ACHN (cell line): ENCODE results near the gene LONRF3.
"Not testable (repeated sequence)": the region's sequence is repeated elsewhere in the genome, so short reads cannot be mapped to it uniquely, and the experiment has no call there.

ENCODE experiments used
- DNase-seq: peaks from one replicate; pipeline ENCODE4 v3.0.0-alpha.2; 2015
- in situ Hi-C: cut with HindIII; loops from 2 replicates; pipeline ENCODE4 v1.10.0; 2017; ENCODE audit warnings: low sequenced_read_pairs, low pct_ligation_motif_present, low pct_unique_long_range_greater_than_20kb

LONRF3 gene

GRCh38 chrX:119026344-119026743, 51.9 kb downstream of the LONRF3 start:
- DNase-seq, in situ Hi-C loops: not testable (repeated sequence)

- DNase-seq, in situ Hi-C loops: not testable (repeated sequence)
These were observed 53.7 kb downstream of the LONRF3 start for GRCh38 chrX:119027960-119028732.

DNA sequence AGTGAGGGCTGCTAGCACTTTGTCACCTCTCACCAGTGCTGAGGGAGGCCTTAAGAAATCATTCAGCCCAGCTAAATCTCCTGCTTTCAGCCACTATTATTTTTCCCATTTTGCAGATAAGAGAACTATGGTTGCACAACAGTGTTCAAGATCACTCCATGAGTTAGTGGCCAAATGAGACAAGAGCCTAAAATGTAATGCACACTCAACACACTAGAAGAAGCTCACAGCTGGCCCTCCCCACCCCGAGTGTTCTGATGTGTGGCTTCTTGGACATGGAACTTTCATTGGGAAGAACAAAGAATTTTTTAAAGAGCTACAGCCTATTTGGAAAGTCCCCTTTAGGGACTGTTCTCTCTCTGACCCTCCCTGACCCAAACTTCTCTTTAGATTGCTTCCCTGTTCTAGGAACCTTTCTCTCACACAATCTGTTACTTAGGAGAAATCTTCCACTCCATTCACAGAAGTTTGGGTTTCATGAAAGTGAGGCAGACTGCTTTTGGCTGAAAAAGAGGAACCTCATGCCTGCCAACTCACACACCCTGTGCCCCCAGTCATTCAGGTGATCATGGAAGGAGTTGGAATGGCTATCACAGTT, 54.4 kb downstream of the LONRF3 start:
- no peak for DNase-seq
- in situ Hi-C loops: no loop called here

- DNase-seq, in situ Hi-C loops: not testable (repeated sequence)
These were observed 55.2 kb downstream of the LONRF3 start for GRCh38 chrX:119029656-119030055.

GRCh38 chrX:119030990-119031389, 56.6 kb downstream of the LONRF3 start:
- in situ Hi-C loops: no loop called here
- no peak for DNase-seq

DNA sequence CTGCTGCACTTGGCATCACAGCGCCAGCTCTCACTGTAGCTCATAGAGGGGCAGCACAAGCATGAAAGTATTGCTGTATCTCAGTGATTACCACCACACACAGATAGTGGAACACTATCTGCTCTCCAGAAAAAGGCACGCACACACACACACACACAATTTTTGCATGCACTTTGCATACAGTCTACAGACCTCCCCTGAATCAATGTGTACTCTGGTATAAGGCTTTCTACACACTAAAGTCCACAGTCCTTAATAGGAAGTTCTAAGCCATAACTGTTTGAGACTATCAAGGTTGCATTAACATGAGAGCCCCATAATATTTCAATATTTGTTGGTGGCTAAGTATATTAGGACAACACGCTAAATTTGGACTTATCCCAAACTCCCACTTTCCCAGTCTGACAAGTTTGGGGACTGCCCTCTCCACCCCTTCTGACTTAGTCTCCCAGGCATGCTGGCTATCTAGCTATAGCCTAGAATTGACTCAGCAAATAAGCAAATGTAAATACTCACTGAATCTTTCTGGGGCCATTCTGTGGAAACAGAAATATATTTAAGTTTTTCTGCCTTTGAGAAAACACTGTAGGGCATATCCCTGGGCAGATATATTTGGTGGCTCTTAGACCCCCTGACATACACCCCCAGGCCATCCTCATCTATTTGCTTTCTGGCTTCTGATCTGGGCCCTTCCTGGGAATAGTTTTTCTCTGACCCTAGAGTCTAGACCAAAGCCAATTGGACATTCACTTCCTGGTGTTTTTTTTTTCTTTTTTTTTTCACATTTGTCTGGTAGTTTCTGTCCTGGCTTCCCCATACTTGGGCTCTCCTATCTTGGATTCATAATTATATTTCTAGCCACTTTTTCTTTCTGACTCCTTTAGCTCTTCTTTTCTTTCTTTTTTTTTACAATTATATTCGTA, 62.0 kb downstream of the LONRF3 start:
- no peak for DNase-seq
- in situ Hi-C loops: no loop called here

DNA sequence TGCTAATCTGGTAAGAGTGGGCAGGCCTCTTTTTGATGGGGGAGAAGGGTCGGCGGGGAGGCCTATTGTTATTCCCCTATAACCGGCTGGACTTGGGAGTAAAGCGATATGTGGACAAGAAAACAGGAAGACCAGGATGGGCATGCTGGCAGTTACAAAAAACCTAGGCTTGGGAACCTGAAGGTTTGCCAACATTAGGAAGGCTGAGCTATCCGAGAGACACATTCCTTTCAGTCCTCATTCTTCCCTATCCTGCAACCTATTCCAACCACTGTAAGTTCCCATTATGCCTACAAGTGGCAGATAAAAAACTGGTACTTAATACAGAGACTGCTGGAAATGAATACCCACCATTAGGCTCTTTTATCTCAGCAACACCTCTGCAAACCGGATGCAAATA, 66.0 kb downstream of the LONRF3 start:
- in situ Hi-C loops: no loop called here

DNA sequence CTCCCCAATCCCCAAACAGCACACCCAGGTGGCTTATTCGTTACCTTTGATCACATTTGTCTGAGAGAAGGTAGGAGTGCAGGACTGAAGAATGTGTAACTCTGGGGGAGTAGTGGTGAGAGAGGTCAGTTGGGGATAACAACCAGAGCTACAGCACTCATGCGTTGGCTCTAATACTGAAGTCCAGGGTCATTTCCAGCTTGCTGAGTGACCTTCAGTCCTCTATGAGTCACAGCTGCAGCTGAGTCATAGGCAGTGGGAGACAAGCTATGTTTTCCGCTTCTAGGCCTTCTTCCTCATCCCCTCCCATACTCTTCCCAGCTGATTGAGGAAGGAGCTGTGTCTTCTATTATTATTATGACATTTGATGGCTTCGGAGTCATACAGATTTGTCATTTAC, 66.8 kb downstream of the LONRF3 start:
- peak; percentile 50 for DNase-seq
- in situ Hi-C loops: no loop called here

More for the DNA sequence above, 66.0 kb downstream of the LONRF3 start:
- DNase-seq: no peak

DNA sequence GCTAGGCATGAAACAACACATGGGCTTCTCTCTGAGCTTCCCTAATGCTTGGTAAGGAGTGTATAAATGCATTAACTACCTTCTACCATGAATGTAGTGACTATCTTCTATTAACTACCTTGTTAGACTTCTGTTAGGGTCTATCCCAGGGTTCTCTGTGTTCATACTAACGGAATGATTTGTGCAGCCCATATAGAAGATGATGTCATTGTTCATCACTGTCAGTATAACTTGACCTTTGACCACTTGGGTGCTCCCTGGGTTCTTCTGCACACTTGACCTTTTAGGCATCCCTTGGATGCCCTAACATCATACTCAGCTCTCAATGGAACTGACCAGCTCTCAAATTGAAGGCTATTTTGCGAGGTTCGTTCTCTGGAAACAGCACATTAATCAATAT, 67.6 kb downstream of the LONRF3 start:
- no peak for DNase-seq
- in situ Hi-C loops: no loop called here

DNA sequence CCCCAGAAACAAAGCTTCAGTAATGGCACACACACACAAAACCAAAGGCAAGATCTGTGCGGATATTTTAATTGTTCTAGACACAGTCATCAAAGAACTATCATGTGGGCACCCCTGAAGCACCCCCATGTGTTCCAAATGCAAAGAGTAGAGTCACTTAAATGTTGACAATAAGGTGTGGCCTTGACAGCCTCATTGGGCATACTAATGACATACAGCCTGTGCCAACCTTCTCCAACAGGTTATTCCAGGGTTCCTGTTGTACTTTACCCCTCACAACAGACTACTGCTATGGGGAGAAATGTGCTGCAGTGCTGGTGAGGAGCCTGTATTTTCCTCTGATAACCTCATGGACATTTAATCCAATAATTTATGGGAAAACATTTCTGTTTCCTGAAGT, 68.6 kb downstream of the LONRF3 start:
- in situ Hi-C loops: no loop called here

DNA sequence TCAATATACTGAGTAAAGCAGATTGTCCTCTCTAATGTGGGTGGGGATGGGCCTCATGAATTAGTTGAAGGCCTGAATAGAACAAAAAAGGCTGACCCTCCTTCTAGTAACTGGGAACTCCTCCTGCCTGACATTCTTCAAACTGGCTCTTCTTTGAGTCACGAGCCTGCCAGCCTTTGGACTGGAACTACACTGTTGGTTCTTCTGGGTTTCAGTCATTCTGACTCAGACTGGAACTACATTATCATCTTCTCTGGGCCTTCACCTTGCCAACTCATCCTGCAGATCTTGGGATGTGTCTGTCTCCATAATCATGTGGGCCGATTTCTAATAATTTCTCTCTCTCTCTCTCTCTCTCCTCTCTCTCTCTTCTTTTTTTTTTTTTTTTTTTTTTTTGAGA, 71.5 kb downstream of the LONRF3 start:
- DNase-seq: no peak
- in situ Hi-C loops: no loop called here

More for the DNA sequence above, 68.6 kb downstream of the LONRF3 start:
- DNase-seq: no peak

GRCh38 chrX:119055687-119056086, 81.3 kb downstream of the LONRF3 start:
- in situ Hi-C loops: no loop called here
- no peak for DNase-seq

GRCh38 chrX:119062750-119063374, 88.4 kb downstream of the LONRF3 start:
- in situ Hi-C loops: no loop called here
- DNase-seq: no peak

DNA sequence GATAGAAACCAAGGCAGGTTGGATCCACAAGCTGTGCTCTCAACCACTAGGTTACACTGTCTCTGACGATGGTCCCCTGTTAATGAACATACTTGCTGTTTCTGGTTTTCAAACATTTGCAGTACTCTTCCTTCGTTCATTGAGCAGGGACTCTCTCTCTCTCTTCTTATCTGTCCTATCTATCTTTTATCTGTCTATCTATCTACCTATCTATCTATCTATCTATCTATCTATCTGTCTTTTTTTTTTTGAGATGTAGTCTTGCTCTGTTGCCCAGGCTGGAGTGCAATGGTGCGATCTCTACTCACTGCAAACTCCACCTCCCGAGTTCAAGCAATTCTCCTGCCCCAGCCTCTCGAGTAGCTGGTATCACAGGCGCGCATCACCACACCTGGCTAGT, 89.0 kb downstream of the LONRF3 start:
- in situ Hi-C loops: no loop called here
- no peak for DNase-seq

DNA sequence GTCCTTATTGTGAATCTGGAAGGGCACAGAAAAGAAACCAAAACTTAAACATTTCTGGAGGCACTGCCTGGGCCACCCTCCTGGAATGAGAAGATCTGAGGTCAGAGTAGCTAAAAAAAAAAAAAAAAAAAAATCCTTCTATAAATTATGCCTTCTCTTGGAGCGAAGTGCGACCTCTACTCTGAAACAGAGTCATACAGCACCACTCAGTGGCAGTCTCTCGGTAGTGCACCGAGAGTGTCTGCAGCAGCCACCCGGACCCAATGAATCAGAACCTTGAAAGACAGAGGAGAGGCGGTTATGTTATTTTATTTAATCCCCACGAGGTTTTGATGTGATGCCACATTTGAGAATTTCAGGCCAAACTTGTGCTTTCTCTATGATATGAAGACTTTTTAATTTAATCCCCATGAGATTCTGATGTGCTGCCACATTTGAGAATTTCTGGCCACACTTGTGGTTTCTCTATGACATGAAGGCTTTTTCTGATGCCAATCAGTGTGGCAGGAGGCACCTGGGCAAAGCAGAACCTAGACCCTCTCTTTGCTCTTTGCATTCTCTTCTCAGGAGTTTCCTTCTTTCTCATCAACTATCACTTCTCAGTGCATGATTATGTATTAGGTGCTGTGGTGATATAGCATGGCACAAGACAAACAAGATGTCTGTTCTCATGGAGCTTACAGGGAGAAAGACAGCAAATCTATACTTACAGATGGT, 92.8 kb downstream of the LONRF3 start:
- peak; percentile 42 for DNase-seq
- in situ Hi-C loops: no loop called here
